GM23338 (cell line): ENCODE measurements around the gene DDC. TPM values are rescaled to one million over a fixed set of nuclear protein-coding genes. Genes with fewer than 3 reads are reported as not detected.

Experiments used
- ATAC-seq: fragments of 200-7000 bp; cut with Tn5 transposase; 3 replicates; pipeline ENCODE4 v1.9.1; 2020
- DNase-seq: peaks from one replicate; pipeline ENCODE4 v3.0.0-alpha.2; 2015; ENCODE audit warnings: low spot score
- H2AFZ ChIP-seq: fragments of 200-600 bp; sonication (generic); 2 replicates; pipeline ENCODE4 v1.8.0; 2016; ENCODE audit warnings: antibody characterized with exemption, mild to moderate bottlenecking, moderate library complexity
- H3F3A ChIP-seq: fragments of 200-600 bp; sonication (generic); replicated peaks from 2 replicates; pipeline ENCODE4 v1.8.0; 2017; ENCODE audit warnings: antibody characterized with exemption, mixed run types, low read depth
- H3K27ac ChIP-seq: fragments of 200-600 bp; sonication (generic); 2 replicates; pipeline ENCODE4 v1.6.1; 2016; ENCODE audit warnings: low read depth
- H3K27me3 ChIP-seq: fragments of 200-600 bp; sonication (generic); 2 replicates; pipeline ENCODE4 v1.8.0; 2016; ENCODE audit warnings: mild to moderate bottlenecking, mixed run types, moderate library complexity; ENCODE audit not compliant: insufficient read depth
- H3K36me3 ChIP-seq: fragments of 200-600 bp; sonication (generic); 2 replicates; pipeline ENCODE4 v1.8.0; 2016; ENCODE audit warnings: mild to moderate bottlenecking; ENCODE audit not compliant: insufficient read depth
- H3K4me1 ChIP-seq: fragments of 200-600 bp; sonication (generic); 2 replicates; pipeline ENCODE4 v1.8.0; 2016; ENCODE audit warnings: mild to moderate bottlenecking, moderate library complexity; ENCODE audit not compliant: insufficient read depth
- H3K4me2 ChIP-seq: fragments of 200-600 bp; sonication (generic); 2 replicates; pipeline ENCODE4 v1.7.1; 2017; ENCODE audit warnings: mixed run types
- H3K4me3 ChIP-seq: fragments of 200-600 bp; sonication (generic); 2 replicates; pipeline ENCODE4 v1.6.1; 2016; ENCODE audit warnings: mixed run types
- H3K79me2 ChIP-seq: fragments of 200-600 bp; sonication (generic); replicated peaks from 2 replicates; pipeline ENCODE4 v1.8.0; 2017; ENCODE audit warnings: mild to moderate bottlenecking; ENCODE audit not compliant: insufficient read depth
- H3K9me2 ChIP-seq: fragments of 200-600 bp; sonication (generic); 2 replicates; pipeline ENCODE4 v1.8.0; 2017; ENCODE audit not compliant: insufficient read depth
- H4K20me1 ChIP-seq: fragments of 200-600 bp; sonication (generic); replicated peaks from 2 replicates; pipeline ENCODE4 v1.8.0; 2017; ENCODE audit warnings: mild to moderate bottlenecking; ENCODE audit not compliant: insufficient read depth
- H3K27ac Mint-ChIP-seq: 2 replicates; pipeline ENCODE4 v1.8.0; 2020; ENCODE audit warnings: inconsistent platforms, mild to moderate bottlenecking, moderate library complexity, mixed read lengths
- H3K27me3 Mint-ChIP-seq: 3 replicates; pipeline ENCODE4 v1.8.0; 2022; ENCODE audit warnings: low read depth, mild to moderate bottlenecking, moderate library complexity, mixed read lengths, inconsistent platforms; ENCODE audit not compliant: insufficient read depth, poor library complexity
- H3K36me3 Mint-ChIP-seq: 3 replicates; pipeline ENCODE4 v1.8.0; 2021; ENCODE audit warnings: low read depth, mild to moderate bottlenecking, inconsistent platforms, moderate library complexity, mixed read lengths
- H3K4me1 Mint-ChIP-seq: 3 replicates; pipeline ENCODE4 v1.8.0; 2020; ENCODE audit warnings: mild to moderate bottlenecking, inconsistent platforms, mixed read lengths
- H3K4me3 Mint-ChIP-seq: 3 replicates; pipeline ENCODE4 v1.8.0; 2021; ENCODE audit warnings: moderate library complexity, mild to moderate bottlenecking, inconsistent platforms, mixed read lengths
- H3K9me3 Mint-ChIP-seq: 3 replicates; pipeline ENCODE4 v1.8.0; 2020; ENCODE audit warnings: moderate library complexity, mild to moderate bottlenecking, inconsistent platforms, mixed read lengths
- CREB1 ChIP-seq: fragments of 250-450 bp; sonication (Bioruptor Pico); IDR thresholded peaks from 2 replicates; pipeline ENCODE4 v1.5.0; 2020; ENCODE audit warnings: low read depth, mild to moderate bottlenecking, moderate library complexity
- CTCF ChIP-seq, 2 experiments: fragments of 200-600 bp in 1 of 2; sonication (generic) in 1 of 2; conservative IDR thresholded peaks; 2 replicates each; pipeline versions ENCODE4 v1.5.1 to v1.6.1; 2016 to 2017; ENCODE audit warnings: antibody characterized with exemption in 2 of 2, low read depth in 2 of 2, mild to moderate bottlenecking in 2 of 2, moderate library complexity in 1 of 2
- ETS1 ChIP-seq: IDR thresholded peaks from 2 replicates; pipeline ENCODE4 v1.6.1; 2016; ENCODE audit warnings: antibody characterized with exemption
- EZH2 ChIP-seq: fragments of 200-600 bp; sonication (generic); IDR thresholded peaks from one replicate; pipeline ENCODE4 v1.8.0; 2017; ENCODE audit warnings: antibody characterized with exemption, mild to moderate bottlenecking, low read depth; ENCODE audit not compliant: unreplicated experiment
- EZH2phosphoT487 ChIP-seq: fragments of 200-600 bp; sonication (generic); IDR thresholded peaks from one replicate; pipeline ENCODE4 v1.8.1; 2018; ENCODE audit warnings: antibody characterized with exemption; ENCODE audit not compliant: unreplicated experiment
- JUNB ChIP-seq: IDR thresholded peaks from one replicate; pipeline ENCODE4 v1.6.1; 2016; ENCODE audit warnings: antibody characterized with exemption; ENCODE audit not compliant: unreplicated experiment
- NANOG ChIP-seq: IDR thresholded peaks from 2 replicates; pipeline ENCODE4 v1.6.1; 2016; ENCODE audit warnings: antibody characterized with exemption, borderline replicate concordance
- POLR2AphosphoS5 ChIP-seq: IDR thresholded peaks from 2 replicates; pipeline ENCODE4 v1.6.1; 2016; ENCODE audit warnings: antibody characterized with exemption, low read depth
- REST ChIP-seq: IDR thresholded peaks from one replicate; pipeline ENCODE4 v1.6.1; 2018; ENCODE audit warnings: antibody characterized with exemption; ENCODE audit not compliant: unreplicated experiment
- STAT1 ChIP-seq: IDR thresholded peaks from one replicate; pipeline ENCODE4 v1.6.1; 2016; ENCODE audit warnings: antibody characterized with exemption; ENCODE audit not compliant: unreplicated experiment
- ZNF114 ChIP-seq: fragments of 250-450 bp; sonication (Bioruptor Pico); IDR thresholded peaks from 2 replicates; pipeline ENCODE4 v1.5.0; 2020; ENCODE audit warnings: mild to moderate bottlenecking, moderate library complexity
- ZNF331 ChIP-seq: fragments of 250-450 bp; sonication (Bioruptor Pico); IDR thresholded peaks from 2 replicates; pipeline ENCODE4 v1.5.0; 2020; ENCODE audit warnings: low read depth, mild to moderate bottlenecking, moderate library complexity
- ZNF462 ChIP-seq: fragments of 250-450 bp; sonication (Bioruptor Pico); IDR thresholded peaks from 2 replicates; pipeline ENCODE4 v1.5.0; 2020; ENCODE audit warnings: mild to moderate bottlenecking, moderate library complexity
- polyA plus RNA-seq: library from polyadenylated mRNA; unstranded; fragments of >200 nt; fragmentation: Nextera tagmentation; extraction: Ambion mirVana; gene quantifications from 2 replicates; pipeline ENCODE4 v1.2.1, GENCODE V29; 2016
- total RNA-seq: library from RNA; depleted of rRNA; stranded (reverse); fragments of >200 nt; shearing (Covaris generic); gene quantifications from 2 replicates; pipeline ENCODE4 v1.2.3, GENCODE V29; 2014

The DDC gene
- total and polyA plus RNA-seq, 2 experiments from 2014 or later = not detected

- Mint-ChIP-seq H3K36me3 (no peaks in the 10 kb centered on the region), H3K27me3 (peaks cover 3% of the 10 kb centered on the region), H3K4me1 (peaks cover 10% of the 10 kb centered on the region; the same call in 2 of the 3 replicates), H3K9me3 (no peaks in the 10 kb centered on the region; the same call in 2 of the 3 replicates), H3K27ac (no peak overlapping the region; the same call in 1 of the 2 replicates), H3K4me3 (no peak overlapping the region)
- H4K20me1 ChIP-seq = no peaks in the 10 kb centered on the region
- H3K27me3 ChIP-seq = no peaks in the 10 kb centered on the region
- DNase-seq (no peak), ATAC-seq (no peak)
- no peaks in the 10 kb centered on the region for H3K79me2 ChIP-seq
- no peaks in the 10 kb centered on the region for H3K9me2 ChIP-seq
- no peak overlapping the region for H3K4me2 ChIP-seq
- H3K36me3 ChIP-seq = no peaks in the 10 kb centered on the region
- no peak overlapping the region for H3K27ac ChIP-seq
- H3K4me1 ChIP-seq = no peaks in the 10 kb centered on the region
- no peaks in the 10 kb centered on the region for H3F3A ChIP-seq
- H3K4me3 ChIP-seq = no peak overlapping the region
- TF ChIP-seq JUNB = no peak
- TF ChIP-seq CREB1 (CRISPR knock-in tag) = no peak
- TF ChIP-seq CTCF (conservative IDR thresholded peaks at IDR 0.05; ENCODE audit: low read depth in 2 of 2) = no peak
- no peak for TF ChIP-seq ZNF462 (CRISPR knock-in tag)
- no peak for TF ChIP-seq ZNF114 (CRISPR knock-in tag)
- TF ChIP-seq ETS1 = no peak
- TF ChIP-seq ZNF331 = no peak
- no peak for TF ChIP-seq STAT1
- TF ChIP-seq REST = no peak
- no peak for TF ChIP-seq EZH2
- no peak for TF ChIP-seq EZH2phosphoT487
- TF ChIP-seq NANOG = no peak
- no peak for TF ChIP-seq POLR2AphosphoS5
- H2AFZ ChIP-seq = no peak overlapping the region
Measured at GRCh38 chr7:50474382-50475160, 90.6 kb downstream of the DDC start.
